ENCODE results near the gene MAP2K5. TPM values are rescaled to one million over a fixed set of nuclear protein-coding genes. Genes with fewer than 3 reads are reported as not detected.
"Not testable (repeated sequence)": the region's sequence is repeated elsewhere in the genome, so short reads cannot be mapped to it uniquely, and the experiment has no call there.

The MAP2K5 gene
- total RNA-seq, 1 donor = 8.9 TPM

GRCh38 chr15:67611370-67612369, 69.2 kb downstream of the MAP2K5 start:
- no peak overlapping the region for H3K4me3 ChIP-seq (ENCODE audit: low read depth, low read length)
- peak; percentile 22 for DNase-seq (ENCODE audit: low read depth)
- TF ChIP-seq CTCF (IDR thresholded peaks at IDR 0.05; ENCODE audit: insufficient read depth, low read length) = no peak

GRCh38 chr15:67613211-67613610, 70.7 kb downstream of the MAP2K5 start:
- no peak for DNase-seq (ENCODE audit: low read depth)
- TF ChIP-seq CTCF (IDR thresholded peaks at IDR 0.05; ENCODE audit: insufficient read depth, low read length) = no peak
- H3K4me3 ChIP-seq (ENCODE audit: low read depth, low read length) = no peak overlapping the region

- no peak for TF ChIP-seq CTCF (IDR thresholded peaks at IDR 0.05; ENCODE audit: insufficient read depth, low read length)
- H3K4me3 ChIP-seq (ENCODE audit: low read depth, low read length) = no peak overlapping the region
- DNase-seq (ENCODE audit: low read depth) = no peak
These were observed 71.2 kb downstream of the MAP2K5 start for GRCh38 chr15:67613708-67614107.

- DNase-seq (ENCODE audit: low read depth); H3K4me3 ChIP-seq (ENCODE audit: low read depth, low read length): not testable (repeated sequence)
These were observed 72.6 kb downstream of the MAP2K5 start for GRCh38 chr15:67615131-67615534.

GRCh38 chr15:67618297-67618696, 75.8 kb downstream of the MAP2K5 start:
- DNase-seq (ENCODE audit: low read depth) = no peak
- no peak overlapping the region for H3K4me3 ChIP-seq (ENCODE audit: low read depth, low read length)
- no peak for TF ChIP-seq CTCF (IDR thresholded peaks at IDR 0.05; ENCODE audit: insufficient read depth, low read length)

- no peak for DNase-seq (ENCODE audit: low read depth)
- H3K4me3 ChIP-seq (ENCODE audit: low read depth, low read length) = no peak overlapping the region
These were observed 79.6 kb downstream of the MAP2K5 start for GRCh38 chr15:67622110-67622509.

More at GRCh38 chr15:67622110-67622509, 79.6 kb downstream of the MAP2K5 start:
- no peak for TF ChIP-seq CTCF (IDR thresholded peaks at IDR 0.05; ENCODE audit: insufficient read depth, low read length)

Measured in fibroblast of the aortic adventitia (primary cell).